Measurements from ENCODE around the gene PRRG1.
"Not testable (repeated sequence)": the region's sequence is repeated elsewhere in the genome, so short reads cannot be mapped to it uniquely, and the experiment has no call there.

The PRRG1 gene

DNA sequence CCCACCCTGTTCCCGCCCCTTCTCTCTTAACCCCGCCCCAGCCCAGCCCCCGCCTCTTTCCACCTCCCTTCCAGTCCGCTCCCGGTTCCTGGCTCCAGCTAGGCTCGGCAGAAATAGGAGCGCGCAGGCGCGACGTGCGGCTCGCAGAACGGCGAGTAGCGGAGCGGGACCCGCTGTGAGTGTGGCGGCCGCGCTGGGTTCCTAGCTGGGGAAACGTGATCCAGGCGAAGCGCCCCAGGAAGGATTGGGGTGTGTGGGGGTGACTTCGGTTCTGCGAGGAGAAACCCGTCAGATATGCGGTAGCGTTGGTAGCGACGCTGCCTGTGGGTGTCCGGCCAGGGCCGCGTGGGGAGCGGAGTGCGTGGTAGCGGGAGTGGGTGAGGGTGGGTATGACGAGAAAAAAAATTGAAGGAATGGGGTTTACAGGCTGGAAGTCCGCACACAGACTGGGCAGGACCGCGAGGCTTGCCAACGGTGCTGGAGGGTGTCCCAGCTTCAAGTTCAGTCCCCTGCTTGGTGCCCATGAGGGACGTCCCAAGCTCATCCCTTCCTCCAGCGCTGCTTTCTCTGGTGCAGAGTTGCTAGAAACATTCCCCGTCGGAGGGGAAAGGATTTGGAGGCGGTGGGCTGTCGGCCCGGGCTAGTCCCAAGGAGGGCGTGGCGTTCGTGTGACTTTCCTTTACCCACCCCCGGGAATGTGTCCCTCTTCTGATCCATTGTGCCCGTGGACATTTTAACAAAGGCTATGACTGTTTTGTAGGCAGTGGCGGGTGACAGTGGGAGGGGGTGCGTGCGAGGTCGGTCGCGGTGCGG, at the start of gene PRRG1:
PRRG1 (plus strand) TSS at position 144 of the 813 bp plus-strand sequence. CDS start 56,886 bp downstream, outside the sequence.
- DNase-seq = peak; percentile 51

DNA sequence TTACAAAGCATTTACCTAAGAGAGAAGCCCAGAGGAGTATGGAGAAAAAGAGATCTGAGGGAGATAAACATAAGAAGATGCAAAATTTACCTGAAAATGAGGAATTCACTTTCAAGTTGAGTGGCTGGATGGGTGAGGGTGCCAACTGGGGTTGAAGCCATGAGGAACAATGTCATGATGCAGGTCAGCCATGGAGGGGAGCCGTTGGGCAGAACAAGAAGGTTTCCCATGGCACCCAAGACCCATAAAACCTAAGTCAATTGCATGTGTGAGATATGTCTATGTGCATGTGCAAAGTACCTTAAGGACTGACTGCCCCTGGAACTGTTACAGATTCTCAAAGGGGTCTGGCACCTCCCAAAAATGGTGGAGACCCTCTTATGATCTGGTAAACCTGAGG, 46.6 kb upstream of the PRRG1 start:
- DNase-seq = no peak

- not testable (repeated sequence) for DNase-seq
These were observed 43.9 kb upstream of the PRRG1 start for GRCh38 chrX:37305238-37305637.

DNA sequence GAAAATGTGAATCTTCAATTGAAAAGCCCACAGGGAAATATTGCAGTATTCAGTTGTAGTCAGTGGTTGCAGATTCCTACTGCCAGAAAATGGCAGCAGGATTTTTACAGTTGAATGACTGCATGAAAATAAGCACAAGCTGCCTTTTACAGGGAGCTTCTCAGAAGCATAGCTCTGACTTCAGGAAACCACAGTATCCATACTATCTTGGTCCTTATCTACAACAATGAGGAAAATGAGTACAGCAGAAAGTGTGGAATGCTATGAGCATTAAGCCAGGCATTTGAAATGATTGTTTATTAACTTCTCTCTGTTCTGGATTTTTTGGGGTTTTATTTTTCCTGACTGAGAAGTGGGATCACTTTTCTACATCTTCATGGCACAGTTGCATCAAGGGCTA, 34.6 kb upstream of the PRRG1 start:
- no peak for DNase-seq

DNA sequence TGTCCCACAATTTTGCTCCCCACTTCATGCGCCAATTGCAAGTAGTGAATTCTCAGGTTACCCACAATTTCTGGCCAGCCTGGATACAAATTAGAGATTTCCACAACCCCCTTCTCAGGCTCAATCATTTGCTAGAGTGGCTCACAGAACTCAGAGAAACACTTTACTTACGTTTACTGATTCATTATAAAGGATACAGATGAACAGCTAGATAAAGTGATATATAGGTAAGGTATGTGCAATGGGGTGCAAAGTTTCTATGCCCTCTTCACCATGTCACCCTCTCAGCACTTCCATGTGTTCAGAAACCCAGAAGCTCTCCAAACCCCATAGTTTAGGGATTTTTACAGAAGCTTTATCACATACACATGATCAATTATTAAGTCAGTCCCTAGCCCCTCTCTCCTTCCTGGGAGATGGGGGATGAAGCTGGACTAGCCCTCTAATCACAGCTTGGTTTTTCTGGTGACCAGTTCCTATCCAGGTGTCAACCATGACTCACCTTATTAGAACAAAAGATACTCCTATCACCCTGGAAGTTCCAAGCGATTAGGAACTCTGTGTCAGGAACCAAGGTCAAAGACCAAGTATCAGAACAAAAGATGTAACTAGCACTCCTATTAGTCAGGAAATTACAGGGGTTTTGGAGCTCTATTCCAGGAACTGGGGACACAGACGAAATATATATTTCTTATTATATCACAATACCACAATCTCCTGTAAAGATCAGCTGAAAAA, 33.5 kb upstream of the PRRG1 start:
- no peak for DNase-seq

GRCh38 chrX:37320541-37321203, 28.5 kb upstream of the PRRG1 start:
- DNase-seq = no peak

DNA sequence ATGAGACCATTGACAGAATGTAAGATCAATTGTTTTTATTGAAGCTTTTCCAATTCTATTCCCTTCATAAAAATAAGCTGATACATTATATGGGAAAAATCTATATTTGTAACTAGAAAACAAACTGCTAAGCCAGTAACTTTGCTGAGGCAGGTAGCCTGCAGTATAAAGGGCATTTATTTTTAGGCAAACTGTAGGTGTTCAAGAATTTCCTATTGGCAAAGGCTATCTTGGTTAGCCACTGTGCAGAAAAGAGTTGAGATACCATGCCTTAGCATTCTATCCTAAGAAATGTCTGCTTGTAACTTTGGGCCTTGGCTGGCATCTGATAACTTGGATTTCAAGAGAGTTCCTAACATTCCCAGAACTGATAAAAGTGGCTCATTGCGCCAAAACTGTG, 18.5 kb upstream of the PRRG1 start:
- no peak for DNase-seq

- DNase-seq = no peak
These were observed 17.6 kb upstream of the PRRG1 start for GRCh38 chrX:37331546-37331945.

- DNase-seq = no peak
These were observed 17.1 kb upstream of the PRRG1 start for GRCh38 chrX:37332055-37332454.

GRCh38 chrX:37332987-37333658, 16.0 kb upstream of the PRRG1 start:
- DNase-seq = no peak

DNA sequence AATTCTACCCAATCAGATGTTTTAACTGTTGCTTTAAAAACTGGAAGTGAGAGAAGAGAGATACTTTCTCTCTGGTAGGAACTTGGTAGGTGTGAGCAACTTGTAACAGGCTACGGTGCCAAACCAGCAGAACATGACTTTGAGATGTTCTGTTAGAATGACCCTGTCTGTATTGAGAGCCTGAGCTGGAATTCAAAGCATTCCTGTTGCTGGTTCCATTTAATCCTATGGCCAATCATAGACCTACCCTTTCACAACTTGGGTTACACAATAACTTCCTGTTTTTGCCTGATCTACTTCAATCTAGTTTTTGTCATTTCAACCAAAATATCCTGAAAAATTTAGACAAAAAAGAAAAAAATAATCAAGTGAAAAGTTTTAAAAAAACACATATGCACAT, 1.7 kb upstream of the PRRG1 start:
- no peak for DNase-seq

- DNase-seq = no peak
These were observed 763 bp upstream of the PRRG1 start for GRCh38 chrX:37348231-37348970.

GRCh38 chrX:37348971-37349220, 268 bp upstream of the PRRG1 start:
- no peak for DNase-seq

DNA sequence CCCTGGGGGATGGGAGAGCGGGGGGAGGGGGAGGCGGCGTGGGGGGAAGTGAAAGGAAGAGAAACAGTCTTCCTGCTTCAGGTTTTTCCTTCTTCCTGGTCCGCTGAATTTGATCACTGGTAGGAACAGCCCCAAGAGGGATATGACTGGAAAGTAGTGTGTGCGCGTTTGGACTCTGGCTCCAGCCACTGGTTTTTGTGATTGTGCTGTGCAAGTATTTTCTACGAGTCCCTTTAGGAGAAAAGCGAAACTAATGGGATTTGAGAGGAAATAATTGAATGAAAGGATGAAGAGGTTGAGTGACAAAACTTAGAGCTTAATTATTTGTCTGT, 836 bp downstream of the PRRG1 start:
- DNase-seq = no peak

- DNase-seq = no peak
These were observed 4.5 kb downstream of the PRRG1 start for GRCh38 chrX:37353646-37354045.

GRCh38 chrX:37357436-37357835, 8.3 kb downstream of the PRRG1 start:
- no peak for DNase-seq

- no peak for DNase-seq
These were observed 12.4 kb downstream of the PRRG1 start for GRCh38 chrX:37361596-37361995.

GRCh38 chrX:37364666-37365065, 15.5 kb downstream of the PRRG1 start:
- DNase-seq = no peak

- DNase-seq = no peak
These were observed 18.8 kb downstream of the PRRG1 start for GRCh38 chrX:37367946-37368345.

GRCh38 chrX:37370499-37371141, 21.5 kb downstream of the PRRG1 start:
- no peak for DNase-seq

GRCh38 chrX:37371578-37371991, 22.4 kb downstream of the PRRG1 start:
- DNase-seq = no peak

DNA sequence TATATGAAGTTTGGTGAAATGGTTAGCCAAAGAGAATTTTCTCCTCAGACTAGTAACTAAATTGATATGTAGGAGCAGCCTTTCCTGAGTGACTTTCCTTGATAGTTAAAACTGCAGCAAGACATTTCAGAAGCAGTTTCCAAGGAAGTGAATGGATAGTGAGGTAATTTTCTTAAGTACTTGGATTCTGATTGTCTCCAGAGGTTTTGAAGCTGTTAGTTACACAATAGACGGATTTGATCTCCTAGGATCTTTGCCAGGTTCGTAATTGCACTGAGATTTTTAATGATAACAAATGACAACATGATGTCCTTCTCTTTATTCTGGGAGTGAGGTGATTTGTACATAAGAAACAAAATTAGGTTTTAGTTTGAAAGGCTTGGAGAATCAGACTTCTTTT, 29.2 kb downstream of the PRRG1 start:
- no peak for DNase-seq
